ENCODE results near the gene ARHGAP9. TPM values are rescaled to one million over a fixed set of nuclear protein-coding genes. Genes with fewer than 3 reads are reported as not detected.
A peak's percentile ranks its signal among the peaks of the same experiment; 100 is the strongest.

ARHGAP9 gene
- 129 TPM for polyA plus RNA-seq

GRCh38 chr12:57479376-57480115 lies at the start of gene ARHGAP9:
TSS of gene ARHGAP9 (minus strand) at chr12:57479866. CDS start at chr12:57479406, 460 bp downstream.
- H3K4me3 Mint-ChIP-seq: peak within 1 kb of the TSS; percentile 88 to 99 (median 98)
- no peaks in the 10 kb centered on the region for H3K9me3 Mint-ChIP-seq
- H3K27me3 Mint-ChIP-seq: no peaks in the 10 kb centered on the region
- peak within 1 kb of the TSS; percentile 96 to 99 (median 97) for H3K27ac Mint-ChIP-seq
- peaks cover 42 to 52% (median 51%) of the 10 kb centered on the region in 3 donors for H3K4me1 Mint-ChIP-seq
- peaks cover 8% of the 10 kb centered on the region for H3K36me3 Mint-ChIP-seq

GRCh38 chr12:57528831-57529555 lies 49.3 kb upstream of the ARHGAP9 start:
- Mint-ChIP-seq H3K36me3 (no peaks in the 10 kb centered on the region), H3K4me1 (peaks cover 3 to 9% (median 8%) of the 10 kb centered on the region in 3 donors), H3K9me3 (no peaks in the 10 kb centered on the region), H3K27me3 (no peaks in the 10 kb centered on the region), H3K4me3 (peak overlapping the region in 1 of 4 donors; percentile 20), H3K27ac (peak overlapping the region in 1 of 3 donors; percentile 18)

GRCh38 chr12:57528176-57528575 lies 48.5 kb upstream of the ARHGAP9 start:
- H3K27ac Mint-ChIP-seq: peak overlapping the region in 1 of 3 donors; percentile 18
- no peaks in the 10 kb centered on the region for H3K9me3 Mint-ChIP-seq
- H3K27me3 Mint-ChIP-seq: no peaks in the 10 kb centered on the region
- H3K36me3 Mint-ChIP-seq: no peaks in the 10 kb centered on the region
- H3K4me3 Mint-ChIP-seq: peak overlapping the region in 1 of 4 donors; percentile 20
- H3K4me1 Mint-ChIP-seq: peaks cover 10 to 16% (median 15%) of the 10 kb centered on the region in 3 donors

DNA sequence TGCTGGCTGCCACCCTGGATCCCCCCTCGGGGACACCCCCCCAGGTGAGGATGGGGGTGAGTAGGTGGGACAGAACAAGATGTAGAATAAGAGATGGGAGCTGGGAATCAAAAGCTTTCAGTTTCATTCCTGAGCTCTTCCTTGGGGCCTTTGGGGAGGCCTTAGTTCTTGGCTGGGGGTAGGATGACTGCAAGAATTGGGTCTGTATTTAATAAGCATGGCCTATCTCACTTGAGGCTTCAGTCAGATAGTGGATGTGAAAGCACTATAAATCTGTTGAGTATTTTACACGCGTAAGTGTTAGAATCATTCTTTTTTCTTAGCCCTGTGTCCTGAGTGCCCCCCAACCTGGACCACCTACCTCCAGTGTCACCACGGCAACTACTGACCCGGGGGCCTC lies 47.5 kb upstream of the ARHGAP9 start:
- no peaks in the 10 kb centered on the region for H3K36me3 Mint-ChIP-seq
- no peaks in the 10 kb centered on the region for H3K9me3 Mint-ChIP-seq
- H3K4me3 Mint-ChIP-seq: peak overlapping the region in 1 of 4 donors; percentile 32
- no peaks in the 10 kb centered on the region for H3K27me3 Mint-ChIP-seq
- peak overlapping the region in 2 of 3 donors; percentile 47 to 72 for H3K27ac Mint-ChIP-seq
- peaks cover 11 to 18% (median 15%) of the 10 kb centered on the region in 3 donors for H3K4me1 Mint-ChIP-seq

DNA sequence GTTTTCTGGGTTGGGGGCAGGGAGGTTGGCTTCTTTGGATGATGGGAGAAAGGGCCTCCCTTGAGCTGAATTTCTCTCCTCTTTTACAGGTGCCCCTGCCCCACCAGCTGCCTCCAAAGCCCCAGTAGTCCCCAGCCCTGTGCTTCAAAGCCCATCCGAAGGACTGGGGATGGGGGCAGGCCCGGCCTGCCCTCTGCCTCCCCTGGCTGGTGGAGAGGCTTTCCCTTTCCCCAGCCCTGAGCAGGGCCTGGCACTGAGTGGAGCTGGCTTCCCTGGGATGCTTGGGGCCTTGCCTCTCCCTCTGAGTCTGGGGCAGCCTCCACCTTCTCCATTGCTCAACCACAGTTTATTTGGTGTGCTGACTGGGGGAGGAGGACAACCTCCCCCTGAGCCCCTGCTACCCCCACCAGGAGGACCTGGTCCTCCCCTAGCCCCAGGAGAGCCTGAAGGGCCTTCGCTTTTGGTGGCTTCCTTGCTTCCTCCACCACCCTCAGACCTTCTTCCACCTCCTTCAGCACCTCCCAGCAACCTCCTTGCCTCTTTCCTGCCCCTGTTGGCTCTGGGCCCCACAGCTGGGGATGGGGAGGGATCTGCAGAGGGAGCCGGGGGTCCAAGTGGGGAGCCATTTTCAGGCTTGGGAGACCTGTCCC lies 46.9 kb upstream of the ARHGAP9 start:
- peak overlapping the region in 2 of 4 donors; percentile 9 to 75 for H3K4me3 Mint-ChIP-seq
- H3K27me3 Mint-ChIP-seq: peaks cover 1% of the 10 kb centered on the region
- H3K4me1 Mint-ChIP-seq: peaks cover 17 to 23% (median 20%) of the 10 kb centered on the region in 3 donors
- peak overlapping the region in 1 of 3 donors; percentile 72 for H3K27ac Mint-ChIP-seq
- no peaks in the 10 kb centered on the region for H3K36me3 Mint-ChIP-seq
- no peaks in the 10 kb centered on the region for H3K9me3 Mint-ChIP-seq

DNA sequence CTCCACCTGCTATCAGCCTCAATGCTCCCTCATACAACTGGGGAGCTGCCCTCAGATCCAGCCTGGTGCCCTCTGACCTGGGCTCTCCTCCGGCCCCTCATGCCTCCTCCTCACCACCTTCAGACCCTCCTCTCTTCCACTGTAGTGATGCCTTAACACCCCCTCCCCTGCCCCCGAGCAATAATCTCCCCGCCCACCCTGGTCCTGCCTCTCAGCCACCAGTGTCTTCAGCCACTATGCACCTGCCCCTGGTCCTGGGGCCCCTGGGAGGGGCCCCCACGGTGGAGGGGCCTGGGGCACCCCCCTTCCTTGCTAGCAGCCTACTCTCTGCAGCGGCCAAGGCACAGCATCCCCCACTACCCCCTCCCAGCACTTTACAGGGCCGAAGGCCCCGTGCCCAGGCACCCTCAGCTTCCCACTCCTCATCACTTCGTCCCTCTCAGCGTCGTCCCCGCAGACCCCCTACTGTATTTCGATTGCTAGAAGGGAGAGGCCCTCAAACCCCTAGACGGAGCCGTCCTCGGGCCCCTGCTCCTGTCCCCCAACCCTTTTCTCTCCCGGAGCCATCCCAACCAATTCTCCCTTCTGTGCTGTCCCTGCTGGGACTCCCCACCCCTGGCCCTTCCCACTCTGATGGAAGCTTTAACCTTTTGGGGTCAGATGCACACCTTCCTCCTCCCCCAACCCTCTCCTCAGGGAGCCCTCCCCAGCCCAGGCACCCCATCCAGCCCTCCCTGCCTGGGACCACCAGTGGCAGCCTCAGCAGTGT lies 46.1 kb upstream of the ARHGAP9 start:
- Mint-ChIP-seq H3K27ac (peak overlapping the region in 1 of 3 donors; percentile 42), H3K4me1 (peaks cover 19 to 26% (median 22%) of the 10 kb centered on the region in 3 donors), H3K27me3 (peaks cover 1% of the 10 kb centered on the region), H3K36me3 (no peaks in the 10 kb centered on the region), H3K4me3 (peak overlapping the region in 2 of 4 donors; percentile 9 to 32), H3K9me3 (no peaks in the 10 kb centered on the region)

DNA sequence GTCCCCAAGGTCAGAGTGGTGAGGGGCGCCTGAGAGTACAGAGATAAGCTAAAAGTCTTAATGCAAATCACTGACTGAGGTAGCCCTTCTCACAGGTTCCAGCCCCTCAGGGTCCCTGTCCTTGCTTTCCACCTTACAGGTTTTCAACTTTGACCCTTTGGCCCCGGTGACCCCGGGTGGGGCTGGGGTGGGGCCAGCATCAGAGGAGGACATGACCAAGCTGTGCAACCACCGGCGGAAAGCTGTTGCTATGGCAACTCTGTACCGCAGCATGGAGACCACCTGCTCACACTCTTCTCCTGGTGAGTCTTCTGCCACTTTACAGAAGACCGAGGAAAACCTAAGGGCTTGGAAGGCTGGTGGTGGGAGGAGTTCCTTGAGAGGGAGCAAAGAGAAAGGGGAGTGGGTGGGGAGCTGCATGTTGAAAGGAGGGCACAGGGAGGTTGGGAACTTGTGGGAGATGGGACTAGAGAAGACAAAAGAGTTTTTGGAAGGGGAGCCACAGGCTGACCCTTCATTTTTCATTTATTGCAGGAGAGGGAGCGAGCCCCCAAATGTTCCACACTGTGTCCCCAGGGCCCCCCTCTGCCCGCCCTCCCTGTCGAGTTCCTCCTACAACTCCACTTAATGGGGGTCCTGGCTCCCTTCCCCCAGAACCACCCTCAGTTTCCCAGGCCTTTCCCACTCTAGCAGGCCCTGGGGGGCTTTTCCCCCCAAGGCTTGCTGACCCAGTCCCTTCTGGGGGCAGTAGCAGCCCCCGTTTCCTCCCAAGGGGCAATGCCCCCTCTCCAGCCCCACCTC lies 45.3 kb upstream of the ARHGAP9 start:
- peaks cover 1% of the 10 kb centered on the region for H3K27me3 Mint-ChIP-seq
- peak overlapping the region in 2 of 3 donors; percentile 98 for H3K27ac Mint-ChIP-seq
- no peaks in the 10 kb centered on the region for H3K36me3 Mint-ChIP-seq
- H3K4me1 Mint-ChIP-seq: peaks cover 22 to 26% (median 24%) of the 10 kb centered on the region in 3 donors
- H3K9me3 Mint-ChIP-seq: no peaks in the 10 kb centered on the region
- H3K4me3 Mint-ChIP-seq: peak overlapping the region in 2 of 4 donors; percentile 91 to 97

GRCh38 chr12:57523706-57524614 lies 44.3 kb upstream of the ARHGAP9 start:
- Mint-ChIP-seq H3K4me3 (peak overlapping the region; percentile 88 to 97 (median 92)), H3K27me3 (peaks cover 1% of the 10 kb centered on the region), H3K27ac (peak overlapping the region; percentile 87 to 98 (median 98)), H3K36me3 (no peaks in the 10 kb centered on the region), H3K9me3 (no peaks in the 10 kb centered on the region), H3K4me1 (peaks cover 25 to 31% (median 29%) of the 10 kb centered on the region in 3 donors)

GRCh38 chr12:57522887-57523705 lies 43.4 kb upstream of the ARHGAP9 start:
- Mint-ChIP-seq H3K27ac (peak overlapping the region; percentile 98 to 100 (median 99)), H3K9me3 (no peaks in the 10 kb centered on the region), H3K36me3 (no peaks in the 10 kb centered on the region), H3K4me1 (peaks cover 32 to 36% (median 34%) of the 10 kb centered on the region in 3 donors), H3K4me3 (peak overlapping the region; percentile 88 to 98 (median 92)), H3K27me3 (peaks cover 1% of the 10 kb centered on the region)

DNA sequence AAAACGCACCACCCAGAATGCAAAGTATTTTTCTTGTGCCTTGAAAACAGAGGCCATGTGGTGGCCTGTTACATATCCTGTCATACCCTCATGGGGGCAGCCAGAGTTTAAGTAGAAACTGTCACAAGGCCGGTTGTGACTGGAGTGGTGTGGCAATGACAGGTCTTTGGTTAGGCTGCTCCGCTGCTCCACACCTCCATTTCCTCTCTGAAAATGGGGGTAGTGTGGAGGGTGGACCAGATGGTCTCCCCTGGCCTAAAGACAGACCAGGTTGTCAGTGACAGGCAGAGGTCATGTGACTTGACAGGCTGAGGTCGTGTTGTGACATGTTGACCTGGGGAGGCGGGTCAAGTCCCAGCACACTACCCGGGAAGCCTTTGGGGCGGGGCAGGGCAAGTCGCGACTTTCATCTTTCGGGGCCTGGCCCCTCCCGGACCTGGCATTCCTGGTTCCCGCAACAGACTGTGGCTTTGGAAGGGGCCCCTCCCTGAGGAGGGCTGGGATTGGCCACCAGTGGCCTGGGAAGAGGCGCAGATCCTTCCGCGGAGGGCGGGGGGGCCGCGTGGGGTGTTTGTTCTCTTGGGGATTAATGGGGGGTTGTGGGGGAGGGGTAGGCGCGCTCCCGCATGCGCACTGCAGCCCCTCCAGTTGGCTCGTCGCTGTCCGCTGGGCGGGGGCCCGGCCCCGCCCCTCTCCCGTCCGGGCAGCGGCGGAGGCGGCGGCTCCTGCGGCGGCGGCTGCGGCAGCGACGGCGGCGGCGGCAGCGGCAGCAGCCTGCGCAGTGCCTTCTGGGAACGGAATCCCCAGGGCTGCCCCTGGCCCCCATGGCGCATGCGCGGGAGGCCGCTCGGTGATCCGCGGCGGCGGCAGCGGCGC lies 42.6 kb upstream of the ARHGAP9 start, which contains the start of gene MBD6:
Gene MBD6, plus strand, starts transcription at position 814 of the 876 bp plus-strand sequence. CDS start 1,480 bp downstream, outside the sequence.
- no peaks in the 10 kb centered on the region for H3K9me3 Mint-ChIP-seq
- H3K36me3 Mint-ChIP-seq: no peaks in the 10 kb centered on the region
- H3K27me3 Mint-ChIP-seq: peaks cover 1% of the 10 kb centered on the region
- H3K4me1 Mint-ChIP-seq: peaks cover 36 to 39% (median 37%) of the 10 kb centered on the region in 3 donors
- peak within 1 kb of the TSS; percentile 99 to 100 (median 100) for H3K27ac Mint-ChIP-seq
- H3K4me3 Mint-ChIP-seq: peak within 1 kb of the TSS; percentile 93 to 100 (median 98)

DNA sequence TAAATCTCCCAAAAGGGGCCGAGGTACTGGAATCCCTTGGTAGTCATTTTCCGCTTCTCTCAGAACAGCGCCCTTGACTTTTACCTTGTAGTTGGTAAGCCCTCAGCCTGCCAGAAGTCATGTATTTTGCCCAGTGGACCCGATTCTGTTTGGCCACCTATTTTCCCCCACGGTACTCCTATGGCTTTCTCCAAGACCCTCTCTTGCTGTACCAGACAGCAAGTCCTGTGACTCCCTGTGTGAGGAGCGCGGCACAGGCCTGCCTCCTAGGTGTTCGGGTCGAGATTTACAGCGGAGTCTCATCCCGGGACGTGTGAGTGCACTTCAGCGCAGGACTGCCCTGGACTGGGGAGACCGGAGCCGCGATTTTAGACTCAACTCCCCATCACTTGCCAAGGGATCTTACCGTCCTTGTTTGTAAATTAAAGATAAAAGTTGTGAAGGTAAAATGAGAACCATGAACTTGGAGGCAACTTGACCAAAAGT lies 41.9 kb upstream of the ARHGAP9 start:
- Mint-ChIP-seq H3K27me3 (peaks cover 1% of the 10 kb centered on the region), H3K9me3 (no peaks in the 10 kb centered on the region), H3K36me3 (no peaks in the 10 kb centered on the region), H3K27ac (peak overlapping the region; percentile 99 to 100 (median 100)), H3K4me1 (peaks cover 36 to 39% (median 39%) of the 10 kb centered on the region in 3 donors), H3K4me3 (peak overlapping the region; percentile 93 to 100 (median 98))
